Measurements from ENCODE around the gene XRCC5. TPM values are rescaled to one million over a fixed set of nuclear protein-coding genes. Genes with fewer than 3 reads are reported as not detected.
A peak's percentile ranks its signal among the peaks of the same experiment; 100 is the strongest.

The XRCC5 gene
- total RNA-seq, 1 donor from 2014 or later, result 807 TPM

DNA sequence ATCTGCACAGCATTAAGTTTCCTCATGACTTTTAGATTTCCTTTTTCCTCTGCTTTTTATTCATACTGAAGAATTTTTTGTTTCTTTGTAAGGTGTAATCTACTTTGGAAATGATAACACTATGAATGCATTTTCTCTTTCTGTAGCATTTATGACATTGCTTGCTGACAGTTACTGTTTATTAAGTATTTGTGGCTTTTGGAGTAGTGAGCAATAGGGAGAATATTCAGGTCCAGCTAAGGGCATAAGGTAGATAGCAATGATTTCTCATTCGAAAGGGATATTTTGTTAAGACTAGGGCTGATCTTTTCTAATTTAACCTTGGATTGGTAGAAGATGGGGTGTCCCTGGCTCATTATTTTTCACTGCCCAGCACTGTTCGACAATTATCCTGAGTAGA lies 80.3 kb downstream of the XRCC5 start:
- H2AFZ ChIP-seq (replicated peaks), result no peak overlapping the region
- peaks cover 46% of the 10 kb centered on the region for H3F3A ChIP-seq (ENCODE audit: low read depth)
- TF ChIP-seq EZH2phosphoT487 (IDR thresholded peaks at IDR 0.05) (no peak), EZH2 (IDR thresholded peaks at IDR 0.05) (no peak)
- TF ChIP-seq, protein P1, sequence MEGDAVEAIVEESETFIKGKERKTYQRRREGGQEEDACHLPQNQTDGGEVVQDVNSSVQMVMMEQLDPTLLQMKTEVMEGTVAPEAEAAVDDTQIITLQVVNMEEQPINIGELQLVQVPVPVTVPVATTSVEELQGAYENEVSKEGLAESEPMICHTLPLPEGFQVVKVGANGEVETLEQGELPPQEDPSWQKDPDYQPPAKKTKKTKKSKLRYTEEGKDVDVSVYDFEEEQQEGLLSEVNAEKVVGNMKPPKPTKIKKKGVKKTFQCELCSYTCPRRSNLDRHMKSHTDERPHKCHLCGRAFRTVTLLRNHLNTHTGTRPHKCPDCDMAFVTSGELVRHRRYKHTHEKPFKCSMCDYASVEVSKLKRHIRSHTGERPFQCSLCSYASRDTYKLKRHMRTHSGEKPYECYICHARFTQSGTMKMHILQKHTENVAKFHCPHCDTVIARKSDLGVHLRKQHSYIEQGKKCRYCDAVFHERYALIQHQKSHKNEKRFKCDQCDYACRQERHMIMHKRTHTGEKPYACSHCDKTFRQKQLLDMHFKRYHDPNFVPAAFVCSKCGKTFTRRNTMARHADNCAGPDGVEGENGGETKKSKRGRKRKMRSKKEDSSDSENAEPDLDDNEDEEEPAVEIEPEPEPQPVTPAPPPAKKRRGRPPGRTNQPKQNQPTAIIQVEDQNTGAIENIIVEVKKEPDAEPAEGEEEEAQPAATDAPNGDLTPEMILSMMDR (IDR thresholded peaks at IDR 0.05), result no peak
- no peak overlapping the region for H3K4me3 Mint-ChIP-seq
- H3K27me3 ChIP-seq, result no peaks in the 10 kb centered on the region
- H3K9me3 ChIP-seq (ENCODE audit: low read depth), result no peaks in the 10 kb centered on the region
- no peaks in the 10 kb centered on the region for H3K9me3 Mint-ChIP-seq
- H3K4me2 ChIP-seq, result no peak overlapping the region
- peaks cover 75% of the 10 kb centered on the region for H3K79me2 ChIP-seq (ENCODE audit: low read depth)
- no peak overlapping the region for H3K4me3 ChIP-seq
- H3K36me3 Mint-ChIP-seq, result peaks cover 18% of the 10 kb centered on the region
- no peak for DNase-seq (ENCODE audit: low spot score)
- peaks cover 54% of the 10 kb centered on the region for H4K20me1 ChIP-seq (ENCODE audit: low read depth)
- peaks cover 24% of the 10 kb centered on the region for H3K36me3 ChIP-seq
- H3K4me1 Mint-ChIP-seq, result peaks cover 30% of the 10 kb centered on the region
- H3K4me1 ChIP-seq, result peaks cover 44% of the 10 kb centered on the region
- no peaks in the 10 kb centered on the region for H3K27me3 Mint-ChIP-seq (ENCODE audit: insufficient read depth, low read depth)
- peak overlapping the region; percentile 85 for H3K27ac ChIP-seq
- H3K9ac ChIP-seq, result no peak overlapping the region
- peak overlapping the region; percentile 28 for H3K27ac Mint-ChIP-seq

DNA sequence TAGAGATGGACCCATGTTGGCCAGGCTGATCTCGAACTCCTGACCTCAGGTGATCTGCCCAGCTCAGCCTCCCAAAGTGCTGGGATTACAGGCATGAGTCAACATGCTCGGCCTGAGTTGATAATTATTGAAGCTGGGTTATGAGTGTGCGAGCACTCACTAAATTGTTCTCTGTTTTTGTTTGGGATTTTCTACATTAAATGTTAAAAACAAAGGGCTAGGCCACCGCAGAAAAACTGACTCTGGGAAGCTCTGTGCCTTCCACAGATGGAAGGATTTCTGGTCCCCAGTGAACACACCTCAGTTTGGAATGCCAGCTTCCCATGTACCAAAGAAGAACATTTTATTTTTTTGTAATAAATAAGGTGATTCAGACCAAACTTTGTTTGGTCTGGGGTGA lies 83.0 kb downstream of the XRCC5 start:
- Mint-ChIP-seq H3K27me3 (ENCODE audit: insufficient read depth, low read depth) (no peaks in the 10 kb centered on the region), H3K36me3 (peaks cover 21% of the 10 kb centered on the region), H3K27ac (no peak overlapping the region), H3K9me3 (no peaks in the 10 kb centered on the region), H3K4me1 (peaks cover 18% of the 10 kb centered on the region), H3K4me3 (no peak overlapping the region)
- peaks cover 53% of the 10 kb centered on the region for H3K79me2 ChIP-seq (ENCODE audit: low read depth)
- H3K9me3 ChIP-seq (ENCODE audit: low read depth), result no peaks in the 10 kb centered on the region
- H3K4me3 ChIP-seq, result no peak overlapping the region
- H2AFZ ChIP-seq (replicated peaks), result no peak overlapping the region
- H3K9ac ChIP-seq, result no peak overlapping the region
- H3K36me3 ChIP-seq, result peaks cover 46% of the 10 kb centered on the region
- TF ChIP-seq, protein P1 (IDR thresholded peaks at IDR 0.05), result no peak
- TF ChIP-seq EZH2phosphoT487 (IDR thresholded peaks at IDR 0.05), result no peak
- no peak for TF ChIP-seq EZH2 (IDR thresholded peaks at IDR 0.05)
- peaks cover 21% of the 10 kb centered on the region for H3K4me1 ChIP-seq
- H3K27me3 ChIP-seq, result no peaks in the 10 kb centered on the region
- H3F3A ChIP-seq (ENCODE audit: low read depth), result peaks cover 46% of the 10 kb centered on the region
- H3K4me2 ChIP-seq, result no peak overlapping the region
- no peak for DNase-seq (ENCODE audit: low spot score)
- peak overlapping the region; percentile 9 for H3K27ac ChIP-seq
- H4K20me1 ChIP-seq (ENCODE audit: low read depth), result peaks cover 27% of the 10 kb centered on the region

DNA sequence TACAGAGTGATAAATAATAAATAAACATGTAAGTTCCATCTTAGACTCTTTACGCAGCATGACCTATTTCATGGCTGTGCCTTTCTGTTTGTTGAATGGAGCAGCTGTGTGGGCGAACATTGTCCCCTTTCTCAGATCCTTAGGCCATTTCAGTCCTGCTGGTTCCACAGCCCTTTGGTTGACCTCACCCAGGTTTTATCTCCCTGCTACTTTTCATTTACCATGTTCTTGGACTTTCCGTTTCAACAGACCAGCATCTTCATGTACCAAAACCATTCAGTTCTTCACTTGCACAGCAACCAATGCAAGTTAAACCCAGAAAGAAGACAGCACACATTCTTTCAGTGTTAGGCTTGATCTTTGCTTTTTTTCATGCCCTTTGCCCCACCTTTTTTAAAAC lies 83.8 kb downstream of the XRCC5 start:
- no peak overlapping the region for H3K4me2 ChIP-seq
- no peak overlapping the region for H2AFZ ChIP-seq (replicated peaks)
- TF ChIP-seq EZH2 (IDR thresholded peaks at IDR 0.05), result no peak
- TF ChIP-seq, protein P1 (IDR thresholded peaks at IDR 0.05), result no peak
- no peak for TF ChIP-seq EZH2phosphoT487 (IDR thresholded peaks at IDR 0.05)
- no peak for DNase-seq (ENCODE audit: low spot score)
- H3K4me1 ChIP-seq, result peaks cover 15% of the 10 kb centered on the region
- no peaks in the 10 kb centered on the region for H3K9me3 ChIP-seq (ENCODE audit: low read depth)
- Mint-ChIP-seq H3K9me3 (no peaks in the 10 kb centered on the region), H3K4me3 (no peak overlapping the region), H3K27me3 (ENCODE audit: insufficient read depth, low read depth) (no peaks in the 10 kb centered on the region), H3K27ac (no peak overlapping the region), H3K4me1 (peaks cover 11% of the 10 kb centered on the region), H3K36me3 (peaks cover 27% of the 10 kb centered on the region)
- H4K20me1 ChIP-seq (ENCODE audit: low read depth), result peaks cover 24% of the 10 kb centered on the region
- H3K36me3 ChIP-seq, result peaks cover 54% of the 10 kb centered on the region
- no peak overlapping the region for H3K4me3 ChIP-seq
- peaks cover 44% of the 10 kb centered on the region for H3F3A ChIP-seq (ENCODE audit: low read depth)
- peaks cover 53% of the 10 kb centered on the region for H3K79me2 ChIP-seq (ENCODE audit: low read depth)
- no peak overlapping the region for H3K27ac ChIP-seq
- H3K27me3 ChIP-seq, result no peaks in the 10 kb centered on the region
- H3K9ac ChIP-seq, result no peak overlapping the region

All from neural progenitor cell (in vitro differentiated cells).